ENCODE results near the gene ITFG2.

DNA sequence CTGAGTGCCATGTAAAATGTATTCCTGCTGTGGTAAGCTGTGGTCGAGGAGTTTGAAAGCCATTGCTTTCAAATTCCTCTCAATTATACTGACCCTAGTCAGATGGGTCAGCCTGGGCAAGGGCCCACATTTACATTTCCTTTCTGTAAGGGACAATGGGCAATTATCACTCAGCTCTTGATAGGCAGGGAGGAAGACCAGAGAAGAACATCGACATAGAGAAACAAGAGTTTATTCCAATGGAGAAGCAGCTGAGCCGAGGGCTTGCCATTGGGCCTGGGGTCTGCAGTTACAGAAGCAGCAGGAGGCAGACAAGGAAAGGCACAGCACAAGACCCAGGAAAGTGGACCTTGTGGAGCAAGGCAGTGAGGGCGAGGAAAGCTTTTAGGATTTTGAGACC is 12.7 kb downstream of the ITFG2 start:
- TF ChIP-seq, protein P1, sequence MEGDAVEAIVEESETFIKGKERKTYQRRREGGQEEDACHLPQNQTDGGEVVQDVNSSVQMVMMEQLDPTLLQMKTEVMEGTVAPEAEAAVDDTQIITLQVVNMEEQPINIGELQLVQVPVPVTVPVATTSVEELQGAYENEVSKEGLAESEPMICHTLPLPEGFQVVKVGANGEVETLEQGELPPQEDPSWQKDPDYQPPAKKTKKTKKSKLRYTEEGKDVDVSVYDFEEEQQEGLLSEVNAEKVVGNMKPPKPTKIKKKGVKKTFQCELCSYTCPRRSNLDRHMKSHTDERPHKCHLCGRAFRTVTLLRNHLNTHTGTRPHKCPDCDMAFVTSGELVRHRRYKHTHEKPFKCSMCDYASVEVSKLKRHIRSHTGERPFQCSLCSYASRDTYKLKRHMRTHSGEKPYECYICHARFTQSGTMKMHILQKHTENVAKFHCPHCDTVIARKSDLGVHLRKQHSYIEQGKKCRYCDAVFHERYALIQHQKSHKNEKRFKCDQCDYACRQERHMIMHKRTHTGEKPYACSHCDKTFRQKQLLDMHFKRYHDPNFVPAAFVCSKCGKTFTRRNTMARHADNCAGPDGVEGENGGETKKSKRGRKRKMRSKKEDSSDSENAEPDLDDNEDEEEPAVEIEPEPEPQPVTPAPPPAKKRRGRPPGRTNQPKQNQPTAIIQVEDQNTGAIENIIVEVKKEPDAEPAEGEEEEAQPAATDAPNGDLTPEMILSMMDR (IDR thresholded peaks at IDR 0.05; ENCODE audit: low read length): no peak
- TF ChIP-seq EZH2 (optimal IDR thresholded peaks at IDR 0.05; ENCODE audit: low read depth, low read length): no peak

Data from MM.1S (cell line).